Left lobe of liver (tissue), 2 donors: ENCODE measurements around the gene IFT81. TPM values are rescaled to one million over a fixed set of nuclear protein-coding genes. Genes with fewer than 3 reads are reported as not detected.
"Not testable (repeated sequence)": the region's sequence is repeated elsewhere in the genome, so short reads cannot be mapped to it uniquely, and the experiment has no call there.

Experiments used
- ATAC-seq: fragments of 200-7000 bp; cut with Tn5 transposase; one replicate; pipeline ENCODE4 v1.9.1; 2020; ENCODE audit warnings: mild to moderate bottlenecking, moderate library complexity
- DNase-seq: peaks from one replicate; pipeline ENCODE4 v3.0.0-alpha.2; 2020; ENCODE audit warnings: low spot score
- total RNA-seq: library from RNA; stranded (reverse); gene quantifications from one replicate; pipeline ENCODE4 v1.2.1, GENCODE V29; 2021
- donor health status: DM: no; HTN: no; CAD: no; lungs with moderate emphysema.
- donor health status: DM: no; HTN: yes; CAD: no.

IFT81 gene
- total RNA-seq, result 2.3 TPM

- ATAC-seq (peak; percentile 95), DNase-seq (peak; percentile 97)
Measured at GRCh38 chr12:110124269-110124995, at the start of gene IFT81. Gene IFT81 (plus strand): TSS chr12:110124357. CDS start chr12:110127381, 3,024 bp downstream.

GRCh38 chr12:110075880-110076279 lies 48.3 kb upstream of the IFT81 start:
- DNase-seq (no peak), ATAC-seq (no peak)

- DNase-seq (no peak), ATAC-seq (no peak)
Measured at GRCh38 chr12:110077800-110078199, 46.4 kb upstream of the IFT81 start.

- DNase-seq, result no peak
- peak; percentile 53 for ATAC-seq
Measured at GRCh38 chr12:110079477-110080400, 44.4 kb upstream of the IFT81 start.

- DNase-seq, result no peak
- ATAC-seq, result no peak
Measured at GRCh38 chr12:110080410-110080809, 43.7 kb upstream of the IFT81 start.

- DNase-seq, result no peak
- ATAC-seq, result no peak
Measured at GRCh38 chr12:110084314-110085015, 39.7 kb upstream of the IFT81 start.

GRCh38 chr12:110088216-110088615 lies 35.9 kb upstream of the IFT81 start:
- DNase-seq, ATAC-seq: not testable (repeated sequence)

GRCh38 chr12:110088936-110089335 lies 35.2 kb upstream of the IFT81 start:
- ATAC-seq (no peak), DNase-seq (no peak)

- ATAC-seq (peak; percentile 67), DNase-seq (no peak)
Measured at GRCh38 chr12:110090266-110091135, 33.7 kb upstream of the IFT81 start.

- ATAC-seq, result peak; percentile 87
- DNase-seq, result peak; percentile 75
Measured at GRCh38 chr12:110091136-110091711, 32.9 kb upstream of the IFT81 start.

- ATAC-seq (no peak), DNase-seq (no peak)
Measured at GRCh38 chr12:110093631-110094311, 30.4 kb upstream of the IFT81 start.

GRCh38 chr12:110100315-110100970 lies 23.7 kb upstream of the IFT81 start:
- peak; percentile 84 for ATAC-seq
- DNase-seq, result peak; percentile 65

GRCh38 chr12:110102255-110102654 lies 21.9 kb upstream of the IFT81 start:
- no peak for DNase-seq
- ATAC-seq, result no peak

GRCh38 chr12:110104188-110105094 lies 19.7 kb upstream of the IFT81 start:
- DNase-seq (peak; percentile 58), ATAC-seq (peak; percentile 40)

GRCh38 chr12:110105159-110105558 lies 19.0 kb upstream of the IFT81 start:
- ATAC-seq (no peak), DNase-seq (no peak)

GRCh38 chr12:110105986-110106385 lies 18.2 kb upstream of the IFT81 start:
- no peak for DNase-seq
- no peak for ATAC-seq

GRCh38 chr12:110107369-110108281 lies 16.5 kb upstream of the IFT81 start:
- DNase-seq, result no peak
- ATAC-seq, result no peak
